Measurements from ENCODE around the gene WDR59.
"Not testable (repeated sequence)": the region's sequence is repeated elsewhere in the genome, so short reads cannot be mapped to it uniquely, and the experiment has no call there.

Gene WDR59

DNA sequence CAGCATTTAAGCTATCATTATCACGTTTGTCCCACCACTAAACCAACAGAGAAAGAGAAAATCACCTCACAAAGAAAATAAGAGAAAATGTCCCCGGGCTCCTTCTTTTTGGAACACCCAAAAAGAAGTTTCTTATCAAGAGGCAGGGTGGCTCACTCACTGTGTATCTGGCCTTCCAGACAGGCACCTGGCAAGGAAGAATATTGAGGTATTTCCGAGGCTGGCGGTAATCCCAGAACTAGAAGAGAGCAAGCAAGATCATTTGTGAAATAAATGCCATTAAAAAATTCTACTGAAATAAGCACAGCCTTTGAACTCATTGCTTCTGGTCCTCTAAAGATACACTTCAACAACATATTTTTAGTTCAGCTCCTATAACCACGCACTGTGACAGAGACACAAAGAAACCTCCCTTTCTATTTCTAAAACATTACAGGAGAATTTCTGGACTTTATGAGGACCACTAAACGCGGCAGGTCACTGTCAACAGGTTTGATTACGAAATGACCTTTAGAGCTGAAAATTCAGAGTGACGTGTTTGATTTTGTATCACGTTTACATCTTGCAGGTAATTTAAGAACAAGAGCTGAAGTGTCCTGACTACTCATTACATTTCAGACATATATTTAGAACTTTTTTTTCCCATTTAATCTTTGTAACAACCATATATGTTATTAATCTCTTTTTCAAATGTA lies 61.0 kb downstream of the WDR59 start:
- Histone ChIP-seq H3K27ac (no peak overlapping the region), H3K36me3 (replicated peaks) (peaks cover 11% of the 10 kb centered on the region), H3K4me3 (ENCODE audit: low read depth, low read length) (no peak overlapping the region), H3K27me3 (replicated peaks) (no peaks in the 10 kb centered on the region)
- TF ChIP-seq CTCF (IDR thresholded peaks at IDR 0.05; ENCODE audit: low read depth, low read length, missing control alignments) = no peak
- no peak for DNase-seq
- in situ Hi-C loops (cut with HindIII; ENCODE audit: low pct_ligation_motif_present, low sequenced_read_pairs) = no loop called here

DNA sequence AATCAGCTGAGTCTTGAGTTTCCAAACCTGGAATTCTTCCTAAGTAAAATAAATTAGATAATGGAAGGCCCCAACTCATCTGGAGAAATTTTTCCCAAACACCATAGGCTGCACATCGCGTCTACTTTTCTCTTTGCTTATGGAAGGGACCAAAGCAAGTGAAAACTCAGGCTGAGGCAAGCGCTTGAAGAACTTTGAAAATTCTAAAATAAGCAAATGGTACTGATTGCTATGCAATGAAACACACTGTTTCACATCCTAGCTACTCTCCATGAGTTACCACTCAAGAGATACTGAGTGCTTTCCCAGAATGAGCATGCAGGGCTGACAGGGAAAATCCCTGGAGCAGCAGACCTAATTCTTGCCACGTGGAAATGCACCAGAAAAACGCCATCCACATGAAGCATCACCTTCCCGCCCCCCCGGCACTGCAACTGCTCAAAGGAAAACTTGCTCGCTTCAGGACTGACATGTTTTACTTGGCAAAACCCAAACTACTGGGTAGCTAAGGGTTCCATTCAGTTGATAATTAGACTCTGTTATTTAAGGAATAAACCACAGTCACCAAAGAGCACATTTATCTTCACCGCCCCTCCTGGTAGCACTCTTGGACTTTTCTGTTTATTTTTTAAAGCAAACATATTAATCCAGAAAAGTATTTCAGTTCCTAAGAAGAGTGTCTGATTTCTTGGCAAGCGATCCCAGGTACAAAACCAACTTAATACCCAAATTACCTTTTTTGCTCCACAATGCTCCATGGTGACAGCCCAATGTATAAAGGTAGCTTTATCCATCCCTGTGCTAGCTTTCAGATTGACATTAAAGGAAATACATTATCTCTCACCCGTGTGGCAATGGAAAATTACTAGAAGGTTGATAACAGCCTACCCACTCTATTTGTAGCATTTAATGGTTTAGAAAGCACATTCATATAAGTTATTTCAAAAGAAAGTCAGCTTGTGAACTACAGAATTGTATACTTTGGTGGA lies 62.5 kb downstream of the WDR59 start:
- no peak overlapping the region for H3K4me3 ChIP-seq (ENCODE audit: low read depth, low read length)
- DNase-seq = no peak
- no peaks in the 10 kb centered on the region for H3K27me3 ChIP-seq (replicated peaks)
- TF ChIP-seq CTCF (IDR thresholded peaks at IDR 0.05; ENCODE audit: low read depth, low read length, missing control alignments) = no peak
- peaks cover 12% of the 10 kb centered on the region for H3K36me3 ChIP-seq (replicated peaks)
- in situ Hi-C loops (cut with HindIII; ENCODE audit: low pct_ligation_motif_present, low sequenced_read_pairs) = no loop called here
- no peak overlapping the region for H3K27ac ChIP-seq

DNA sequence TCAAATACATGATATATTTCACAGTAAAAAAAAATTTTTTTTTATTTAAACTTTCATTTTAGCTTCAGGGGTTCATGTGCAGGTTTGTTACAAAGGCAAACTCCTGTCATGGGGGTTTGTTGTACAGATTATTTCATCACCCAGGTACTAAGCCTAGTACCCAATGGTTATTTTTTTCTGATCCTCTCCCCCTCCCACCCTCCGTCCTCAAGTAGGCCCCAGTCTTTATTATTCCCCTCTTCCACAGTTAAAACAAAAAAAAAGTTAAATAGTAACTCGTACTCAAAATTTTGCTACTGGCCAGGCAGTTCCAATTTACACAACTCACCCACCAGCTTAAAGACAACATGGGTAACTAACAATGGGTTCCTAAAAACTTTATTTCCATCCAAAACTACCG lies 63.9 kb downstream of the WDR59 start:
- Histone ChIP-seq H3K27me3 (replicated peaks) (no peaks in the 10 kb centered on the region), H3K36me3 (replicated peaks) (peaks cover 14% of the 10 kb centered on the region), H3K27ac (no peak overlapping the region), H3K4me3 (ENCODE audit: low read depth, low read length) (no peak overlapping the region)
- DNase-seq = no peak
- TF ChIP-seq CTCF (IDR thresholded peaks at IDR 0.05; ENCODE audit: low read depth, low read length, missing control alignments) = no peak
- in situ Hi-C loops (cut with HindIII; ENCODE audit: low pct_ligation_motif_present, low sequenced_read_pairs) = no loop called here

GRCh38 chr16:74909665-74910064 lies 75.3 kb downstream of the WDR59 start:
- Histone ChIP-seq H3K27ac (no peak overlapping the region), H3K4me3 (ENCODE audit: low read depth, low read length) (no peak overlapping the region), H3K36me3 (replicated peaks) (peaks cover 41% of the 10 kb centered on the region), H3K27me3 (replicated peaks) (no peaks in the 10 kb centered on the region)
- no peak for DNase-seq
- TF ChIP-seq CTCF (IDR thresholded peaks at IDR 0.05; ENCODE audit: low read depth, low read length, missing control alignments) = no peak
- in situ Hi-C loops (cut with HindIII; ENCODE audit: low pct_ligation_motif_present, low sequenced_read_pairs) = no loop called here

GRCh38 chr16:74908759-74909158 lies 76.2 kb downstream of the WDR59 start:
- H3K27me3 ChIP-seq (replicated peaks); H3K4me3 ChIP-seq (ENCODE audit: low read depth, low read length); DNase-seq; in situ Hi-C loops (cut with HindIII; ENCODE audit: low pct_ligation_motif_present, low sequenced_read_pairs); H3K27ac ChIP-seq: not testable (repeated sequence)
- peaks cover 37% of the 10 kb centered on the region for H3K36me3 ChIP-seq (replicated peaks)

All from brain microvascular endothelial cell (primary cell).